ENCODE measurements around the gene PLOD1.
"Not testable (repeated sequence)": the region's sequence is repeated elsewhere in the genome, so short reads cannot be mapped to it uniquely, and the experiment has no call there.

PLOD1 gene

DNA sequence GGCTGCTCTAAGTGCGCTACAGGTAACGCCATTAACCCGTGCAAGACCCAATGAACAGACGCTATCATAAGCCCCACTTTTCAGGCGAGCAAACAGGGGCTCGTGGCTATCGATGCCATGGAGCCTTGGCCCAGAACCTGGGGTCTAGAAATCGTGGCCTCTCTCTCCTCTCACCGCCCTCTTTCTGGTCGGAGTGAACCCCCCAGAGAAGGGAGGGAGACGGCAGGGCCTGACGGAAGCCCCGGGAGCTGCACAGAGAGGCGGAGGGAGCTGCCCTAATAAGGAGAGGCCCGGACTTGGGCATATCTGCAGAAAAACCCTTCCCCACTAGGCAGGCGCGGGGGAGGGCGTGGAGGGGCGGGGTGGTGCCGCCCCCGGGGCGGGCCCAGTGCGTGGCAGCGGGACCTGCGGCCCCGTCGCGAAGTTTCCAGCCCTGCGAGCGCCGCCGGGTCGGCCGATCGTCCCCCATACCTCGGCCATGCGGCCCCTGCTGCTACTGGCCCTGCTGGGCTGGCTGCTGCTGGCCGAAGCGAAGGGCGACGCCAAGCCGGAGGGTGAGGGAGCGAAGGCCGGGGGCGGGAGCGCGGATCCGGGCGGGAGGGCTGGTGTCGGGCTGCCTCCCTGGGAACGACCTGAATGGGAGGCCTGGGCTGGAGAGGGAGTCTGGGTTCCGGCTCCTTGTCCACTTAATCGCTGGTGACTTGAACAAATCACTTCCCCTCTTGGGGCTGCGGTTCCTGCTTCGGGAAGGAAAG, at the start of gene PLOD1:
Gene PLOD1, plus strand, starts transcription at position 416 of the 755 bp plus-strand sequence. Its CDS starts 63 bp downstream, at position 479.
- DNase-seq, result peak; percentile 80 to 83

DNA sequence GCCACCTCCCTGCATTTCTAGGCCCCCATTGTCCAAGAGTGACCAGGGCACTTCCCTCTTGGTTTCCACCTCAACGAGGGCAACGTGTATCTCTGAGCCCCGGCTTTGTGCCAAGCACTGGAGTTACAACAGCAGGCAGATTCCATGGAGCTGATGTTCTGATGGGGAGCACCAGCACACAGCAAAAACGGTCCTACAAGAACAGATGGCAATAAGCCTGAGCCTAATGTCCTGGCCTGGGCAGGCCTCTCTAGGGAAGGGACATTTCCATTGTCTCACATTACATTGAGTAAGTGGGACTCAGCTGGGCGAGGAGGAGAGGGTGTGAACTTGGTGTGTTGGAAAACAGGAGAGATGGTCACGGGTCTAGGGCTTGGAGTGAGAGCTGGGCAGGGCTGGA, 48.6 kb upstream of the PLOD1 start:
- DNase-seq, result no peak

- DNase-seq, result no peak
These were observed 47.4 kb upstream of the PLOD1 start for GRCh38 chr1:11886986-11887665.

GRCh38 chr1:11887666-11888007, 46.9 kb upstream of the PLOD1 start:
- DNase-seq, result no peak

- no peak for DNase-seq
These were observed 46.2 kb upstream of the PLOD1 start for GRCh38 chr1:11888206-11888876.

GRCh38 chr1:11888877-11889208, 45.7 kb upstream of the PLOD1 start:
- no peak for DNase-seq

- DNase-seq, result no peak
These were observed 42.9 kb upstream of the PLOD1 start for GRCh38 chr1:11891433-11892186.

GRCh38 chr1:11893907-11894251, 40.6 kb upstream of the PLOD1 start:
- peak; percentile 64 to 65 for DNase-seq

DNA sequence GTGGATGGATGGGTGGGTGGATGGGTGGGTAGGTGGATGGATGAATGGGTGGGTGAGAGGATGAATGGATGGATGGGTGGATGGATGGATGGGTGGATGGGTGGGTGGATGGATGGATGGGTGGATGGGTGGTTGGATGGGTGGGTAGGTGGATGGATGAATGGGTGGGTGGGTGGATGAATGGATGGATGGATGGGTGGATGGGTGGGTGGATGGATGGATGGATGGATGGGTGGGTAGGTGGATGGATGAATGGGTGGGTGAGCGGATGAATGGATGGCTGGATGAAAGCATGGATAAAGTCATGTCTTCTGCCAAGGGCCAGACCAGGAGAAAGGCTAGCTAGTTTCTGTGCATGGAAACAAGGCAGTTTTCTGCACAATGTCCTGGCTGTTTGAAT, 40.0 kb upstream of the PLOD1 start:
- DNase-seq, result not testable (repeated sequence)

GRCh38 chr1:11898086-11898785, 36.3 kb upstream of the PLOD1 start:
- no peak for DNase-seq

DNA sequence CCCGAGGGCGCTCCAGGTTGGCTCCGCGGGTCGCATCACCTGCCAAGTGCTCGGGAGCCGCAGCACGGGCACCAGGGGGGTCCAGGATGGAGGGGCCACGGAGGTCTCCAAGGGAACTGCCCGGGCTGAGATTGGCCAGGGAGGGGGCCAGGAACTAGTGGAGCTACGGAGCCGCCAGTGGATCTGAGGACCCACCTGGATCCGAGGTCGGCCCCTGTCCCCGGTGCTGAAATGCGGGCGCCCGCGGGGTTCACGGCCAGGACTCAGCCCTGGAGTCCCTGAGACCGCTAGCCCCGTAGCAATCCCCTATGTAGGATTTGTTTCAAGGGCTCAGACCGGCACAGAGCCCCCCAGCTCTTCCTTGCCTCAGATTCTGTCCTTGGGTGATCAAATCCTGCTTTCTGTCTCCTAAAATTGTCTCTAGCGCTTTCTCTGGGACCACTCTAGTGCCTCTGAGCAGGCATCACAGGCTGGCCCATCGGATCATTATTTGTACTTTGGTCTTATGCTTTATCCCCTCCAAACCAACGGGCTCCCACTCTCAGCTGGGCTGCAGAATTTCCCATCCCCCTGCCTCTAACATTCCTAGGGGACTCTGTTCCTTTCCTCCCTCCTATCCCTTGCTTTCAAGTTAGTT, 35.6 kb upstream of the PLOD1 start:
- no peak for DNase-seq

GRCh38 chr1:11901446-11901845, 33.1 kb upstream of the PLOD1 start:
- DNase-seq, result not testable (repeated sequence)

DNA sequence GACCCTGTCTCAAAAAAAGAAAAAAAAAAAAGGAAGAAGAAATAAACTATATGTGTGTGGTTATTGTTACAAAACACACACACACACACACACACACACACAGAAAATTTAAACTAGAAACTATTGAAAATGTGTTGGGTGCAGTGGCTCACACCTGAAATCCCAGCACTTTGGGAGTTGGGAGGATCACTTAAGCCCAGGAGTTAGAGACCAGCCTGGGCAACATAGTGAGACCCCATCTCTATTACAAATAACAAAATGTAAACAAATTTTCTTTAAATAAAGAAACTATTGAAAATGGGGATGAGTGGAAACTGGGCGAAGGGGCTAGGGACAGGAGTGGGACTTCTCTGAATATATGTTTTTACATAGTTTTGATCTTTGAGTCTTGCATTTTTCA, 31.3 kb upstream of the PLOD1 start:
- DNase-seq, result no peak

GRCh38 chr1:11904156-11904555, 30.4 kb upstream of the PLOD1 start:
- DNase-seq, result not testable (repeated sequence)

GRCh38 chr1:11904978-11905377, 29.5 kb upstream of the PLOD1 start:
- no peak for DNase-seq

GRCh38 chr1:11906870-11907269, 27.6 kb upstream of the PLOD1 start:
- no peak for DNase-seq

GRCh38 chr1:11907275-11908094, 27.0 kb upstream of the PLOD1 start:
- DNase-seq, result peak; percentile 88 to 90

GRCh38 chr1:11908095-11908675, 26.3 kb upstream of the PLOD1 start:
- peak; percentile 54 to 58 for DNase-seq

- DNase-seq, result not testable (repeated sequence)
These were observed 23.6 kb upstream of the PLOD1 start for GRCh38 chr1:11910914-11911228.

DNA sequence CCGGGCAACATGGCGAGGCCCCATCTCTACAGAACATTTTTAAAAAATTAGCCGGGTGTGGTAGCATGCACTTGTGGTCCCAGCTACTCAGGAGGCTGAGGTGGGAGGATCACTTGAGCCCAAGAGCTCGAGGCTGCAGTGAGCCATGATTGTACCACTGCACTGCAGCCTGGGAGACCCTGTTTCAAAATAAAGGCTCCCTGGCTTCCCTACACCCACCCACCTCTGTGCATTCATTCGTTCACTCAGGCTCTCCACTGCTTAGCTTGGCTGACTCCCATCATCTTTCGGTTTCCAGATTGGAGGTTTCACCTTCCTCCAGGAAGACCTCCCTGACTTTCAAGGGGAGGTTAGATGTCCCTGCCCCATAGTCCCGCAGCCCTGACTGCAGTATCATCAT, 22.5 kb upstream of the PLOD1 start:
- DNase-seq, result no peak

All from activated CD4-positive, alpha-beta T cell treated with anti-CD3 and anti-CD28 coated beads, Interleukin-2, amount 50 U/mL, for 4 hours (primary cell).